HG03432 (cell line): ENCODE data around the gene ZBTB11.
"Not testable (repeated sequence)": the region's sequence is repeated elsewhere in the genome, so short reads cannot be mapped to it uniquely, and the experiment has no call there.

ENCODE experiments used
- ATAC-seq: cut with Tn5 transposase; IDR thresholded peaks from one replicate; pipeline ENCODE4 v1.9.1; 2021; ENCODE audit warnings: mild to moderate bottlenecking, moderate library complexity; ENCODE audit not compliant: unreplicated experiment

Gene ZBTB11

DNA sequence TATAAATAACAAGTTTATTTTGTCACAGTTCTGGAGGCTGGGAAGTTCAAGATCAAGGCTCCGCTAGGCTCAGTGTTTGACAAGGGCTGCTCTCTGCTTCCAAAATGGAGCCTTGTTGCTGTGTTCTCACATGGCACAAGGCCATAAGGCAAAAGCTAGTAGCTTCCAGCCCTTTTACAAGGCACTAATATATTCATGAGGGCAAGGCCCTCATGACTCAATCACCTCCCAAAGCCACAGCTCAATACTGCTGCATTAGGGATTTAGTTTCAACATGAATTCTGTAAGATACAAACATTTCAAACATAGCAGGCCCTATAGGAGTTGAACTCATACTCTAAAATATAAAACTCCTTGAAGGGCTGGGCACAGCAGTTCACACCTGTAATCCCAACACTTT lies 30.2 kb downstream of the ZBTB11 start:
- ATAC-seq = no peak

DNA sequence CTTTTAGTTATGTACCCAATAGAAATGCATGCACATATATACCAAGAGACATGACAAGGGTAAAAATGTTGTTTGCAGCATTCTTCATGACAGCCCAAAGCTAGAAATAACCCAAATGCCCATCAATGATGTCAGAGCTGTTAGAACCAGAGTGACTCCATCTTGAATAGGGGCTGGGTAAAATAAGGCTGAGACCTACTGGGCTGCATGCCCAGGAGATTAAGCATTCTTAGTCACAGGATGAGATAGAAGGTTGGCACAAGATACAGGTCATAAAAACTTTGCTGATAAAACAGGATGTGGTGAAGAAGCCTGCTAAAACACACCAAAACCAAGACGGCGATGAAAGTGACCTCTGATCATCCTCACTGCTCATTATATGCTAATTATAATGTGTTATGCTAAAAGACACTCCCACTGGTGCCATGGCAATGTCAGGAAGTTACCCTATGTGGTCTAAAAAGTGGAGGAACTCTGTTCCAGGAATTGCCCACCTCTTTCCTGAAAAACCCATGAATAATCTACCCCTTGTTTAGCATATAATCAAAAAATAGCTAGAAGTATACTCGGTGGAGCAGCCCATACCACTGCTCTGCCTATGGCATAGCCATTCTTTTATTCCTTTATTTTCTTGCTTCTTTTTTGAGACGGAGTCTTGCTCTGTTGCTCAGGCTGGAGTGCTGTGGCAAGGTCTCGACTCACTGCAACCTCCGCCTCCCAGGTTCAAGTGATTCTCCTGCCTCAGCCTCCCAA lies 32.9 kb downstream of the ZBTB11 start:
- ATAC-seq = no peak

DNA sequence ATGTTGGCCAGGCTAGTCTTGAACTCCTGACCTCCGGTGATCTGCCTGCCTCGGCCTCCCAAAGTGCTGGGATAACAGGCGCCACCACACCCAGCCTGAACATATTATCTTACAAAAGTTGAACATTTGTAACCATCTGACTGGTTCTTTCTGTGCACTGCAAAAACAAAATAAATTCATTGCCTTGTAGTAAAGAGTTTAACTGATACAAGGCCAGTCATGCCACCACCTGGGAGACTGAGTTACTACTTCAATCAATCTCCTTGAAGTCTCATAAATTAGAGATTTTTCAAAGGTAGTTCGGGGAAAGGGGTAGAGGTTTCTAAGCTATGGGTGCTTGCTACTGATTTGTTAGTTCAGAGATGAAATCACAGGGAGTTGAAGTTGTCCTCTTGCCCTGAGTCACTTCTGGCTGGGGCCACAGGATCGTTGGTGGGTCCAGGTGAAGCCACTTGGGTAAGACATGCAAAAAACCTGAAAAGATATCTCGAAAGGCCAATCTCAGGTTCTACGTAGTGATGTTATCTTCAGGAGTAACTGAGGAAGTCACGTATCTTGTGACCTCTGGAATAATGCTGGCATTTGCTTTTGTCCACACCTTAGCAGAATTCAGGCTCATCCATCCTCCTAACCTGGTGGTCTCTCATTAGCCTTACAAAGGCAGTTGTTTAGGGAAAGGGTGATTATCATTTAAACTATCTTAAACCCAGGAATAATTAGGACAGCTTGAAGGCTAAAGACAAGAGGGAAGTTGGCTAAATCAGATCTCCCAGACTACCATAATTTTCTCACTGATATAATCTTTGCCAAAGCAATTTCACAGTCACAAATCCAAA lies 33.7 kb downstream of the ZBTB11 start:
- ATAC-seq = no peak

DNA sequence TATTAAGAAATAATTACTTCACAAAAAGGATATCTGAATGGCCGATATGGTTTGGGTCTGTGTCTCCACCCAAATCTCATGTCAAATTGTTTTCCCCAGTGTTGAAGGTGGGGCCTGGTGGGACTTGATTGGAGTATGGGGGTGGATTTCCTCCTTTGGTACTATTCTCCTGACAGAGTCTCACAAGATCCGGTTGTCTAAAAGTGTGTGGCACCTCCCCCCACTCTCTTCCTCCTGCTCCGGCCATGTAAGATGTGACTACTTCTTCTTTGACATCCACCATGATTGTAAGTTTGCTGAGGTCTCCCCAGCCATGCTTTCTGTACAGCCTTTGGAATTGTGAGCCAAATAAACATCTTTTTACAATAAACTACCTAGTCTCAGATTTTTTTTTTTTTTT lies 34.5 kb downstream of the ZBTB11 start:
- ATAC-seq = no peak

- not testable (repeated sequence) for ATAC-seq
Measured at GRCh38 chr3:101641397-101642115, 35.4 kb downstream of the ZBTB11 start.

GRCh38 chr3:101640256-101640655 lies 36.7 kb downstream of the ZBTB11 start:
- ATAC-seq = no peak

DNA sequence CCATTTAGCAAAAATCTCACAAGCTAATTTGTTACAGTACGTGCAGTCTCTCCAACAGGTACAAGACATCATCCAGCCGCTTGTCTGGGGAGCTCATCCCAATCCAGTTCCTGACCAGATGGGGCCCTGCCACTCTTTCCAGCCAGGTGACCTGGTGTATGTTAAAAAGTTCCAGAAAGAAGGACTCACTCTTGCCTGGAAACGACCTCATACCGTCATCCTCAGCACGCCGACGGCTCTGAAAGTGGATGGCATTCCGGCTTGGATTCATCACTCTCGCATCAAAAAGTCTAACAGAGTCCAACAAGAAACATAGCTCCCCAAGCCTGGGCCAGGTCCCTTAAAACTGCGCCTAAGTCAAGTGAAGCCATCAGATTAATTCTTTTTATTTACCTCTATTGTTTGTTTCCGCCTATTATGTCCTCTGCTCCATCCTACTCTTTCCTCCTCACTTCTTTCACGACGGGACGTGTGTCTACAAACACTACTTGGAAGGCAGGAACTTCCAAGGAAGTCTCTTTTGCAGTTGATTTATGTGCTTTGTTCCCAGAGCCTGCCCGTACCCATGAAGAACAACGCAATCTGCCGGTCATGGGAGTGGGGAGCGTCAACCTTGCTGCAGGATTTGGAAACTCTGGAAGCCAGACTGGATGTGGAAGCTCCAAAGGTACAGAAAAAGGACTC lies 37.5 kb downstream of the ZBTB11 start:
- no peak for ATAC-seq

GRCh38 chr3:101638261-101638745 lies 38.6 kb downstream of the ZBTB11 start:
- no peak for ATAC-seq

DNA sequence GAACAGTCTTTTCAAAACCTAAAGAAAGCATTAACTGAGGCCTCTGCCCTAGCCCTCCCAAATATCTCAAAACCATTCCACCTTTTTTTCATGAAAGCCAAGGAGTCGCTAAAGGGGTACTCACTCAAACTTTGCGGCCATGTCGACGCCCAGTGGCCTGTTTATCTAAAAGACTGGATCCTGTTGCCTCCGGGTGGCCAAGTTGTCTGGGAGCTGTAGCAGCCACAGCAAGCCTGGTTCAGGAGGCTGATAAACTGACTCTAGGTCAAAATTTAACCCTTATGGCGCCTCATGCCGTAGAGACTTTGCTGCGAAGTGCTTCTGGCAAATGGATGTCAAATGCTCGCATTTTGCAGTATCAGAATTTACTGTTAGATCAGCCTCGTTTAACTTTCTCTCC lies 39.5 kb downstream of the ZBTB11 start:
- no peak for ATAC-seq

- ATAC-seq = peak; percentile 96
Measured at GRCh38 chr3:101635954-101636798, 40.8 kb downstream of the ZBTB11 start.

DNA sequence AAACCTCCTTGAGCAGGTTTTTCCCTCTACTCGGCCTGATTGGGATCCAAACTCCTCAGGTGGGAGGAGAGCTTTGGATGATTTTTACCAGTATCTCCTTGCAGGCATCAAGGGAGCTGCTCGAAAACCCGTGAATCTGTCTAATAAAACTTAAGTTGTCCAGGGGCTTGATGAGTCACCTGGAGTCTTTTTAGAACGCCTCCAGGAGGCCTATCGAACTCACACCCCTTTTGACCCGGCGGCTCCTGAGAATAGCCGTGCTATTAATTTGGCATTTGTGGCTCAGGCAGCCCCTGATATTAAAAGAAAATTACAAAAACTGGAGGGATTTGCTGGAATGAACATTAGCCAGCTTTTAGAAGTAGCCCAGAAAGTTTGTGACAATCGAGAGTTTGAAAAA lies 41.6 kb downstream of the ZBTB11 start:
- ATAC-seq = no peak

- ATAC-seq = no peak
Measured at GRCh38 chr3:101634591-101635196, 42.2 kb downstream of the ZBTB11 start.

DNA sequence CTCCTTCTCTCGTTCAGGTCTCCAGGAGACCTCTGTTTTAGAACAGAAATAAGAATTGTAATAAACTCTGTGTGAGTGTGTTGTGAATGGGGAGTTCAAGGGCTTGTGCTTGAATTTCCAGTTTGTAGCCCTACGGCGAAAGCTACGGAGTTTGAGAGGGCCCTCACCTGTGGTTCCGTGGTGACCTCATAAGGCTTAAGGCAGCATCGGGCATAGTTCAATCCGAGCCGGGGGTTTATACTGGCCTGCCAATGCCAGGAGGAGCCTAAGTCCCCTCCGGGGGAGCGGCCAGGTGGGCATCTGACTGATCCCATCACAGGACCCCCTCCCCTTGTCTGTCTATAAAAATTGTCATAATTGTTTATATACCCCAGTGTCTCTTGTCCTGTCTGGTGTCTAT lies 43.7 kb downstream of the ZBTB11 start:
- ATAC-seq = no peak

DNA sequence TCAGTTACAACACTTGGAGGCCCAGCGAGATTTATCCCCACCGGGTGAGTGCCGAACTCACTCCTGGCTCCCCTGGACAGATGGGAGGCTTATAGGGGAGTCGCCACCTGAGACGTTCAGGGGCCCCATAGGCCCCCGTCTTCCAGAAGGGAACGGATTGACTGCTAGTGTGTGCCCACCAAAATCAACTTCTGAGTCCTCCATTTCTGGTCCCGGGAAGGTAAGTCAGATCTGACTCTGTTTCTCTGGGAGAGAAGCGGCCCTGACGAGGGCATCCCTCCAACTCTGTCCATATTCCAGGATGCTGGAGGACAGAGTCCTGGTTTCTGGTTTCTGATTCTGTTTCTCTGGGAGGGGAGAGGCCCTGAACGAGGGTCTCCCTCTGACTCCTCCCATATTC lies 44.3 kb downstream of the ZBTB11 start:
- no peak for ATAC-seq

DNA sequence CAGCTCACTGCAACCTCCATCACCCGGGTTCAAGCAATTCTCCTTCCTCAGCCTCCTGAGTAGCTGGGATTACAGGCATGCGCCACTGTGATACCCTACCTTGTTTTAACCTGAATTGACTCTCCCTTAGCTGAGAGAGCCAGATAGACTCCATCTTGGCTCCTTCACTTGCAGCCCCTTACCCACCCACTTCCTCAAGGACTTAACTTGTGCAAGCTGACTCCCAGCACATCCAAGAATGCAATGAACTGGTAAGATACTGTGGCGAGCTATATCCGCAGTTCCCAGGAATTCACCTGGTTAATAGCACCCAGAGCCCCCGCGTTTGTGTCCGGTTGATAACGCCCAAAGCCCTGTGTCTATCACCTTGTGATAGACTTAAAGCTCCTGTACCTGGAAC lies 45.0 kb downstream of the ZBTB11 start:
- ATAC-seq = not testable (repeated sequence)

GRCh38 chr3:101631098-101631796 lies 45.7 kb downstream of the ZBTB11 start:
- ATAC-seq = no peak

DNA sequence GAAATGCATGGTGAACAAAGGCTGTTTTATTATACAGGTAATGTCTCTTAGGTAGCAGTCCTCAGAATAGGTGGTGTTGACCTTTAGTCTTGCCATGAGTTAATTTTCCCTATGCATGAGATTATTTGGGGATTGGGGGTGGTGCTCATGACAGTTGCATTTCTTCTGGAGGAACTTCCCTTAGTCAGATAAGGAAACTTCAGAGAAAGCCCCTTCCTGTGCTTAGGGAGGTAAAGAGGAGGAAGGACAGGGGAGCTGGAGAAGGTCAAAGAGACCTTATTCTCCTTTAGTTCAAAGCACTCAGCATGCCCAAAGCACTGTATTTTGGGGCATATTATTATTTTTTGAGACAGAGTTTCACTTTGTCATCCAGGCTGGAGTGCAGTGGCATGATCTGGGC lies 47.7 kb downstream of the ZBTB11 start:
- no peak for ATAC-seq

DNA sequence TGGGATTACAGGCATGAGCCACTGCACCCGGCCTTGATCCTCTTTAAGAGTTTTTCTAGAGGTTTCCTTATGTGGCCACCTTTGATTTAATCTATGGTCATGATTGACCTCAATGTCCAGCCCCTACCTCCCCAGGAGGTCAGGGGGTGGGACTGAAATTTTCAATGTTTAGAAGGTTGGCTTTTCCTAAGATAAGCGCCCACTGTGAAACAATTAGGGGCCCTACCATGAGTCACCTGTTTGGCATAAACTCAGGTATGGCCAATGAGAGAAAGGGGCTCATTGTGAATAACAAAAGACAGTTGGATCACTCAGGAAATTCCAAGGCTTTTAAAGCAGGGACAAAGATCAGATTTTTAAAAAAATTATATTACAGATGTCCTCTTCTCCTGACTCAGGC lies 51.1 kb downstream of the ZBTB11 start:
- no peak for ATAC-seq

GRCh38 chr3:101624857-101625256 lies 52.1 kb downstream of the ZBTB11 start:
- ATAC-seq = no peak
